GM23248 (cell line): ENCODE measurements around the gene CDH22.

ENCODE experiments used
- EZH2 ChIP-seq: fragments of 200-600 bp; sonication (generic); IDR thresholded peaks from 2 replicates; pipeline ENCODE4 v1.6.1; 2018; ENCODE audit warnings: antibody characterized with exemption, mild to moderate bottlenecking; ENCODE audit not compliant: insufficient read depth, poor library complexity, severe bottlenecking
- EZH2phosphoT487 ChIP-seq: fragments of 200-600 bp; sonication (generic); IDR thresholded peaks from 2 replicates; pipeline ENCODE4 v1.6.1; 2018; ENCODE audit warnings: antibody characterized with exemption, moderate library complexity, mild to moderate bottlenecking, low read depth; ENCODE audit not compliant: insufficient read depth

GRCh38 chr20:46251211-46251673 is 57.1 kb downstream of the CDH22 start:
- TF ChIP-seq EZH2 (no peak), EZH2phosphoT487 (no peak)
